Nephron (organoid): ENCODE data around the gene SAMD4B.

Experiments
- H3K27ac Mint-ChIP-seq, 3 experiments: 2 replicates each; pipeline ENCODE4 v1.8.0; 2020; ENCODE audit warnings: mixed read lengths in 3 of 3, mild to moderate bottlenecking in 2 of 3, moderate library complexity in 1 of 3
- H3K27me3 Mint-ChIP-seq: 2 replicates; pipeline ENCODE4 v1.8.0; 2021; ENCODE audit warnings: low read depth, mild to moderate bottlenecking, moderate library complexity, mixed read lengths
- H3K36me3 Mint-ChIP-seq: 2 replicates; pipeline ENCODE4 v1.8.0; 2020; ENCODE audit warnings: low read depth, mixed read lengths
- H3K4me1 Mint-ChIP-seq: 2 replicates; pipeline ENCODE4 v1.8.0; 2020; ENCODE audit warnings: mixed read lengths
- H3K4me3 Mint-ChIP-seq, 3 experiments: 2 replicates each; pipeline ENCODE4 v1.8.0; 2020; ENCODE audit warnings: mild to moderate bottlenecking in 3 of 3, mixed read lengths in 3 of 3, moderate library complexity in 2 of 3
- H3K9me3 Mint-ChIP-seq: 2 replicates; pipeline ENCODE4 v1.8.0; 2020; ENCODE audit warnings: mixed read lengths
- CTCF ChIP-seq, 3 experiments: fragments of 200-600 bp; sonication (generic); IDR thresholded peaks; one replicate each; pipeline ENCODE4 v1.5.0; 2021; ENCODE audit warnings: antibody characterized with exemption in 3 of 3; ENCODE audit not compliant: unreplicated experiment in 3 of 3

Gene SAMD4B

GRCh38 chr19:39310558-39311311 is 31.5 kb upstream of the SAMD4B start:
- H3K4me1 Mint-ChIP-seq: peaks cover 13% of the 10 kb centered on the region
- peak overlapping the region in 1 of 3 experiments; percentile 34 for H3K4me3 Mint-ChIP-seq
- peaks cover 22% of the 10 kb centered on the region for H3K36me3 Mint-ChIP-seq
- H3K9me3 Mint-ChIP-seq: no peaks in the 10 kb centered on the region
- H3K27ac Mint-ChIP-seq: no peak overlapping the region
- TF ChIP-seq CTCF (IDR thresholded peaks at IDR 0.05; ENCODE audit: unreplicated experiment in 3 of 3): no peak
- H3K27me3 Mint-ChIP-seq: peaks cover 47% of the 10 kb centered on the region

- Mint-ChIP-seq H3K27me3 (peaks cover 27% of the 10 kb centered on the region), H3K36me3 (peaks cover 25% of the 10 kb centered on the region), H3K27ac (no peak overlapping the region), H3K4me3 (no peak overlapping the region), H3K9me3 (no peaks in the 10 kb centered on the region), H3K4me1 (peaks cover 5% of the 10 kb centered on the region)
- no peak for TF ChIP-seq CTCF (IDR thresholded peaks at IDR 0.05; ENCODE audit: unreplicated experiment in 3 of 3)
Measured at GRCh38 chr19:39314016-39314728, 28.0 kb upstream of the SAMD4B start.

GRCh38 chr19:39315933-39316332 is 26.3 kb upstream of the SAMD4B start:
- H3K36me3 Mint-ChIP-seq: peaks cover 16% of the 10 kb centered on the region
- no peak overlapping the region for H3K4me3 Mint-ChIP-seq
- H3K27me3 Mint-ChIP-seq: peaks cover 19% of the 10 kb centered on the region
- TF ChIP-seq CTCF (IDR thresholded peaks at IDR 0.05; ENCODE audit: unreplicated experiment in 3 of 3): no peak
- H3K27ac Mint-ChIP-seq: no peak overlapping the region
- H3K9me3 Mint-ChIP-seq: no peaks in the 10 kb centered on the region
- peaks cover 9% of the 10 kb centered on the region for H3K4me1 Mint-ChIP-seq

- Mint-ChIP-seq H3K4me3 (peak overlapping the region; percentile 1 to 54 (median 48)), H3K4me1 (peaks cover 9% of the 10 kb centered on the region), H3K27ac (no peak overlapping the region), H3K27me3 (peaks cover 19% of the 10 kb centered on the region), H3K36me3 (peaks cover 11% of the 10 kb centered on the region), H3K9me3 (no peaks in the 10 kb centered on the region)
- no peak for TF ChIP-seq CTCF (IDR thresholded peaks at IDR 0.05; ENCODE audit: unreplicated experiment in 3 of 3)
Measured at GRCh38 chr19:39316627-39317321, 25.4 kb upstream of the SAMD4B start.

- Mint-ChIP-seq H3K4me1 (peaks cover 9% of the 10 kb centered on the region), H3K4me3 (no peak overlapping the region), H3K9me3 (no peaks in the 10 kb centered on the region), H3K36me3 (peaks cover 11% of the 10 kb centered on the region), H3K27ac (no peak overlapping the region), H3K27me3 (peaks cover 21% of the 10 kb centered on the region)
- TF ChIP-seq CTCF (IDR thresholded peaks at IDR 0.05; ENCODE audit: unreplicated experiment in 3 of 3): no peak
Measured at GRCh38 chr19:39317476-39317875, 24.7 kb upstream of the SAMD4B start.
